ENCODE results near the gene GRIK3. TPM values are rescaled to one million over a fixed set of nuclear protein-coding genes. Genes with fewer than 3 reads are reported as not detected.

The GRIK3 gene
- total RNA-seq, 1 donor from 2014 or later = not detected

GRCh38 chr1:36752891-36753361 is 281.4 kb downstream of the GRIK3 start:
- Mint-ChIP-seq H3K4me1 (ENCODE audit: unreplicated experiment) (no peaks in the 10 kb centered on the region), H3K9me3 (ENCODE audit: unreplicated experiment) (no peaks in the 10 kb centered on the region), H3K27me3 (ENCODE audit: unreplicated experiment) (peaks cover 6% of the 10 kb centered on the region), H3K4me3 (ENCODE audit: unreplicated experiment) (no peak overlapping the region), H3K36me3 (ENCODE audit: unreplicated experiment) (no peaks in the 10 kb centered on the region), H3K27ac (ENCODE audit: unreplicated experiment) (no peak overlapping the region)
- no peak for DNase-seq (ENCODE audit: extremely low spot score, unreplicated experiment)
- no peak for TF ChIP-seq CTCF (IDR thresholded peaks at IDR 0.05)

DNA sequence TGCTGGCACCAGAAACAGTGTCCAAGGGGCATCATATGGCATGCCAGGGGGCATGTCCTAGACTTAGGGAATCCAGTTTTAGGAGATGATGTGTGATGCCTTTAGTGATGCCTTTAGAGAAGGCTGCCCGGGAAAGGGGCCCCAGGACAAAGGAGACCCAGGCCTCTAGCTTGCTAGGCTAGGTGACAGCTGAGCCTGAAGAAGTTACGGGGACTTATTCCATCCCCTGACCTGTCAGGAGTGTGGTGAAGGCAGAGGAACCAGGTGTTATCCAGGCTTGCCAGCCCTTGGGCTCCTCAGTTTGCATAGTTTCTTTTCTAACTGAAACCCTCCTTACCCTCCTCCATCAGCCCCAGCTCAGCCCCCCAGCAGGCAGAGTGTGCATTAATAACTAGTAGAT is 281.9 kb downstream of the GRIK3 start:
- Mint-ChIP-seq H3K36me3 (ENCODE audit: unreplicated experiment) (no peaks in the 10 kb centered on the region), H3K9me3 (ENCODE audit: unreplicated experiment) (no peaks in the 10 kb centered on the region), H3K4me3 (ENCODE audit: unreplicated experiment) (no peak overlapping the region), H3K4me1 (ENCODE audit: unreplicated experiment) (no peaks in the 10 kb centered on the region), H3K27me3 (ENCODE audit: unreplicated experiment) (peaks cover 8% of the 10 kb centered on the region), H3K27ac (ENCODE audit: unreplicated experiment) (no peak overlapping the region)
- no peak for DNase-seq (ENCODE audit: extremely low spot score, unreplicated experiment)
- TF ChIP-seq CTCF (IDR thresholded peaks at IDR 0.05) = no peak

DNA sequence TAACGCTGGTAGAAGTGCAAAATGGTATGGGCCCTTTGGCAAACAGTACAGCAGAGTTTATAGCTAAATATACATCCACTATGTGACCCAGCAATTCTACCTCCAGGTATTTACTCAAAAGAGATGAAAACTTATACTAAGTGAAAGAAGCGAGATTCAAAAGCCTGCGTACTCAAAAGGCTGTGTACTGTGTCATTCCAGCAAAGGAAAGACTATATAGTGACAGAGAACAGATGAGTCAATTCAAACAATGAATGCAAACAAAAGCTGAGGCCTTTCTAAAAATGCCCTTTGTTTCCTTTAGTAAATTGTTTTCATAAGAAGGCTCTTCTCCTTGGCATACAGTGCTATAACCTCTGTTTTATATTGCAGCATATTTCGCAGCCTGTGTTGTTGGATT is 282.8 kb downstream of the GRIK3 start:
- TF ChIP-seq CTCF (IDR thresholded peaks at IDR 0.05) = no peak
- DNase-seq (ENCODE audit: extremely low spot score, unreplicated experiment) = no peak
- Mint-ChIP-seq H3K4me1 (ENCODE audit: unreplicated experiment) (no peaks in the 10 kb centered on the region), H3K9me3 (ENCODE audit: unreplicated experiment) (no peaks in the 10 kb centered on the region), H3K36me3 (ENCODE audit: unreplicated experiment) (no peaks in the 10 kb centered on the region), H3K4me3 (ENCODE audit: unreplicated experiment) (no peak overlapping the region), H3K27ac (ENCODE audit: unreplicated experiment) (no peak overlapping the region), H3K27me3 (ENCODE audit: unreplicated experiment) (peaks cover 9% of the 10 kb centered on the region)

GRCh38 chr1:36748466-36748865 is 285.8 kb downstream of the GRIK3 start:
- no peak for TF ChIP-seq CTCF (IDR thresholded peaks at IDR 0.05)
- no peak overlapping the region for H3K27ac Mint-ChIP-seq (ENCODE audit: unreplicated experiment)
- no peaks in the 10 kb centered on the region for H3K36me3 Mint-ChIP-seq (ENCODE audit: unreplicated experiment)
- no peaks in the 10 kb centered on the region for H3K9me3 Mint-ChIP-seq (ENCODE audit: unreplicated experiment)
- no peak for DNase-seq (ENCODE audit: extremely low spot score, unreplicated experiment)
- H3K4me1 Mint-ChIP-seq (ENCODE audit: unreplicated experiment) = no peaks in the 10 kb centered on the region
- peaks cover 9% of the 10 kb centered on the region for H3K27me3 Mint-ChIP-seq (ENCODE audit: unreplicated experiment)
- no peak overlapping the region for H3K4me3 Mint-ChIP-seq (ENCODE audit: unreplicated experiment)
